Gastrocnemius medialis (tissue), 4 donors: ENCODE data around the gene VAV2. TPM values are rescaled to one million over a fixed set of nuclear protein-coding genes. Genes with fewer than 3 reads are reported as not detected.

ENCODE experiments used
- ATAC-seq, 2 donors: fragments of 150-250 bp; one replicate each; pipeline ENCODE4 v1.9.1; 2016
- DNase-seq, 2 donors: peaks; one replicate each; pipeline ENCODE4 v3.0.0-alpha.2; 2019
- H3K27ac ChIP-seq, 4 donors: fragments of 200-600 bp; sonication (generic); 1 replicate in 1 of 4; 2 replicates in 3 of 4; pipeline ENCODE4 v1.5.1; 2016 to 2018; ENCODE audit warnings: mild to moderate bottlenecking in 2 of 4, moderate library complexity in 1 of 4
- H3K27me3 ChIP-seq, 3 donors: fragments of 200-600 bp; sonication (generic) in 2 of 3; 1 replicate in 1 of 3; 2 replicates in 2 of 3; pipeline versions ENCODE4 v1.5.1 to v1.6.0; 2016 to 2019; ENCODE audit warnings: mild to moderate bottlenecking in 1 of 3, moderate library complexity in 1 of 3
- H3K36me3 ChIP-seq, 2 donors: fragments of 200-600 bp; sonication (generic) in 1 of 2; one replicate each; pipeline ENCODE4 v1.5.1; 2017 to 2018
- H3K4me1 ChIP-seq, 2 donors: fragments of 200-600 bp; sonication (generic) in 1 of 2; one replicate each; pipeline ENCODE4 v1.5.1; 2016 to 2017; ENCODE audit warnings: mild to moderate bottlenecking in 2 of 2
- H3K4me3 ChIP-seq, 4 donors: fragments of 200-600 bp; sonication (generic) in 3 of 4; 1 replicate in 1 of 4; 2 replicates in 3 of 4; pipeline ENCODE4 v1.5.1; 2016 to 2019; ENCODE audit warnings: mild to moderate bottlenecking in 2 of 4
- H3K9me3 ChIP-seq, 3 donors: fragments of 200-600 bp; sonication (generic) in 2 of 3; 1 replicate in 1 of 3; 2 replicates in 2 of 3; pipeline ENCODE4 v1.5.1; 2016 to 2019
- POLR2A ChIP-seq, 2 donors: fragments of 450-650 bp; IDR thresholded peaks; one replicate each; pipeline ENCODE4 v1.6.1; 2017; ENCODE audit warnings: antibody characterized with exemption in 2 of 2, mild to moderate bottlenecking in 2 of 2, moderate library complexity in 2 of 2
- in situ Hi-C, 4 donors: fragments of 200-750 bp; cut with MboI; loops; one replicate each; pipeline versions ENCODE4 v1.15.0 to v1.8.0; 2017; ENCODE audit warnings: low sequenced_read_pairs in 4 of 4
- intact Hi-C: fragments of 100-400 bp; cut with DNase I; formaldehyde crosslinking; loops from one replicate; pipeline ENCODE4 v1.15.1; 2023; ENCODE audit warnings: low total_unique reads
- total RNA-seq, 4 donors: library from RNA; depleted of rRNA; stranded (reverse); fragments of >200 nt; gene quantifications; one replicate each; pipeline versions ENCODE4 v1.1.0 to v1.2.3, GENCODE V29; 2016
- TF ChIP-seq, protein P1 (sequence below), 5 experiments: fragments of 450-650 bp in 3 of 5; fragments of 200-600 bp in 2 of 5; sonication (generic) in 2 of 5; IDR thresholded peaks in 4 of 5; conservative IDR thresholded peaks in 1 of 5; 1 replicate in 4 of 5; 2 replicates in 1 of 5; pipeline ENCODE4 v1.5.1; 2016 to 2019; ENCODE audit warnings: antibody characterized with exemption in 5 of 5, mild to moderate bottlenecking in 3 of 5, moderate library complexity in 3 of 5

The VAV2 gene
- total RNA-seq, 4 donors from 2014 or later = 0.51 to 1.2 (median 0.97) TPM

DNA sequence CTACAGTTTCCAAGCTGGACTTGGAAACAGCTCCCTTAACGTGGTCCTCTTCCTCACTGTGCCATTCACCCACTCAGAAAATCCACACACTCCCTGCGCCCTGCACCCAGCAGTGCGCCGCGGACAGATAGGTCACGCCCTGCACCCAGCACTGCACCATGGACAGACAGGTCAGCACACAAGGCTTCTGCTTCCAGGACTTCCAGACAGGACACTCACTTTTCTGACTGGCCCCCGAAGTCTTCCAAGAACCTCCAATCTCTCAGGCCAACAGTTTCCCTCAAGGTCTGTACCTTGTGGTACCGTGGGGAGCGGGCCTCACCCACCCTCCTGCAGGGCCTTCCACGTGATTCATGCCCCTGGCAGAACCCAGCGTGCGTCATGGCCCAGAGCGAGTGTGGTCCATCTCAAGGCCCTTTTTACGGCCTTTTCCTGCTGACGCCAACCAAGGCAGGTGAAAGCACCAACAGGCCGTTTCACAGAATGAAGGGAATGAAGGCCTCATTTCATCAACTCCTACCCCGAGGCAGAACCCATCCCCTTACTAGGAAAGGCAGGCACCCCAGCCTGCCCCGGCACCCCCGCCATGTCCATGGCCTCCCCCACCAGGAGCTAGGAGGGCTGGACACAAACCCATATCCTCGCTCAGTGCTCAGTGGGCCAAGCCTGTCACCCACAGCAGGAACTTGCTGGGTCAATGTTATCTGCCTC lies 17.3 kb downstream of the VAV2 start:
- ATAC-seq = no peak
- in situ Hi-C loops = no loop called here
- no peak for DNase-seq
- H3K36me3 ChIP-seq = no peaks in the 10 kb centered on the region
- H3K9me3 ChIP-seq = no peaks in the 10 kb centered on the region
- intact Hi-C loops = no loop called here
- peaks cover 0 to 10% (median 4%) of the 10 kb centered on the region in 3 donors for H3K27me3 ChIP-seq
- TF ChIP-seq, protein P1, sequence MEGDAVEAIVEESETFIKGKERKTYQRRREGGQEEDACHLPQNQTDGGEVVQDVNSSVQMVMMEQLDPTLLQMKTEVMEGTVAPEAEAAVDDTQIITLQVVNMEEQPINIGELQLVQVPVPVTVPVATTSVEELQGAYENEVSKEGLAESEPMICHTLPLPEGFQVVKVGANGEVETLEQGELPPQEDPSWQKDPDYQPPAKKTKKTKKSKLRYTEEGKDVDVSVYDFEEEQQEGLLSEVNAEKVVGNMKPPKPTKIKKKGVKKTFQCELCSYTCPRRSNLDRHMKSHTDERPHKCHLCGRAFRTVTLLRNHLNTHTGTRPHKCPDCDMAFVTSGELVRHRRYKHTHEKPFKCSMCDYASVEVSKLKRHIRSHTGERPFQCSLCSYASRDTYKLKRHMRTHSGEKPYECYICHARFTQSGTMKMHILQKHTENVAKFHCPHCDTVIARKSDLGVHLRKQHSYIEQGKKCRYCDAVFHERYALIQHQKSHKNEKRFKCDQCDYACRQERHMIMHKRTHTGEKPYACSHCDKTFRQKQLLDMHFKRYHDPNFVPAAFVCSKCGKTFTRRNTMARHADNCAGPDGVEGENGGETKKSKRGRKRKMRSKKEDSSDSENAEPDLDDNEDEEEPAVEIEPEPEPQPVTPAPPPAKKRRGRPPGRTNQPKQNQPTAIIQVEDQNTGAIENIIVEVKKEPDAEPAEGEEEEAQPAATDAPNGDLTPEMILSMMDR (IDR thresholded peaks at IDR 0.05 in 4 of 5, conservative IDR thresholded peaks at IDR 0.05 in 1 of 5) = no peak
- no peak for TF ChIP-seq POLR2A (IDR thresholded peaks at IDR 0.05)
- no peak overlapping the region for H3K4me3 ChIP-seq
- peaks cover 0 to 11% of the 10 kb centered on the region in 2 donors for H3K4me1 ChIP-seq
- H3K27ac ChIP-seq = no peak overlapping the region

DNA sequence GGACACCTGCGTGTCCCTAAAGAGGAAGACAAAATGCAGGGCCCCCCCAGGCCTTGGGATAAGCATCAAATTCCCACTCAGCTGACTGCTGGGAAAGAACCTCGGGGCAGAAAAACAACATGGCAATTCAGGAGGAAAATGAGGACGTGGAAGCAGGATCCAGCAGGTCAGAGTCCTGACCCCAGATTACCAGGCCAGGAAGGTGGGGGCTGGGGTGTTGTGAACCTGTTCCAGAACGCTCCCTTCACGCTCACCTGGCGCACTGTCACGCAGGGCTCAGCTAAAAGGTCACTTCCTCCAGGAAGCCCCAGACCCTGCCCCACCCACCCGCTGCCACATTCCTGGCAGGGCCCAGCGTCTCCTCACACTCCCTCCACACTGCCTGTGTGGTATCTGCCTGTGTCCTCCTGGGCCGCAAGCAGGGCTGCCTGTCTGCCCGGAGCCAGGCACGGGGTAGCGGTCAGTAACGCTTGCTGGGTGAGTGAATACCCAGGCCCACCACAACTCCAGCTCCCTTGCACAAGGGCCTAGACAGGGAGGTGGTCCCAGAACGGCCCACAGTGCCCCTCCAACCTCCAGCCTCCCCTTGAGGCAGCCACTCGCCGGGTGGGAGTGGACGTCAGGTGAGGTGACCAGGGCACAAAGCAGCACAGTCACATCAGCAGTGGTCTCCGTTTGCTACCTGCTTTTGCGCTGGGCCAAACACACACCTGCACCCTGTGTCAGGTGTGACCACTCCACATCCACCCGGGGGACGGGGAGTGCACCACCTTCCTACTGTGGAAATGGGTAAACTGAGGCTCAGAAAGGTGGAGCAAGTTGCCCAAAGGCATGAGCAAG lies 18.1 kb downstream of the VAV2 start:
- ATAC-seq = no peak
- no peak overlapping the region for H3K27ac ChIP-seq
- H3K4me3 ChIP-seq = no peak overlapping the region
- no peak for DNase-seq
- intact Hi-C loops = no loop called here
- peaks cover 0 to 4% (median 2%) of the 10 kb centered on the region in 3 donors for H3K27me3 ChIP-seq
- in situ Hi-C loops = no loop called here
- TF ChIP-seq, protein P1 (IDR thresholded peaks at IDR 0.05 in 4 of 5, conservative IDR thresholded peaks at IDR 0.05 in 1 of 5) = no peak
- TF ChIP-seq POLR2A (IDR thresholded peaks at IDR 0.05) = no peak
- H3K9me3 ChIP-seq = no peaks in the 10 kb centered on the region
- no peaks in the 10 kb centered on the region for H3K36me3 ChIP-seq
- H3K4me1 ChIP-seq = peaks cover 0 to 3% of the 10 kb centered on the region in 2 donors

DNA sequence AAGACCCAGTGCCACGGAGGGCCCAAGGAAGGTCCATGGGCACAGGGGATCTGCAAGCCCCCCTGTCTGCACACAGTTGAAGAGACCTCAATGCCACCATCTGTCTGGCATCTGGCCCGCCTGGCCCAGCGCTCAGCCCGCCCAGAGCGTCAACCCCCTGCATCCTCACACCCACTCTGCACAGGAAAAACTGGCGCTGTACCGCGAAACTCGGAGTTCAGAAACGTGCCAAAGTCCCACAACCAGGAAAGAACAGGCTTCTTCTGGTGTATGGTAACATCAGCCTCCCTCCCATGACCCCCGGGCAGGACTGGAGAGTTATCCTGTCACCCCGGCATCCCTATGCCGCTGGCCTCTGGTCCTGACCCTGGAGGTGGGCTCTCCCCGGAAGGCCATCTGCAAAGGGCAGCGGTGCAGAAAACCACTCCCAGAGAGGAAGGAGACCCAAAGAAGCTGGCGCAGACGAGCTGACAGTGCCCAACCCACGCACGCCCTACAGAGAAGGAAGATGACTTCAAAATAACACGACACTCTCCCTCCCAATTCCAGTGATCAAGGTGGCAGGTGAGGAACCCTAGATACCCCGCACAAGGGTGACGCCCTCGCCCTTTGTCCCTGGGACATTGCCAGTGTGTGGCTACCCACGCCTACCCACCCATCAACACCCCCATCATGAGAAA lies 18.9 kb downstream of the VAV2 start:
- no peak overlapping the region for H3K27ac ChIP-seq
- intact Hi-C loops = no loop called here
- no peaks in the 10 kb centered on the region for H3K27me3 ChIP-seq
- no peak for TF ChIP-seq POLR2A (IDR thresholded peaks at IDR 0.05)
- TF ChIP-seq, protein P1 (IDR thresholded peaks at IDR 0.05 in 4 of 5, conservative IDR thresholded peaks at IDR 0.05 in 1 of 5) = no peak
- no peaks in the 10 kb centered on the region for H3K36me3 ChIP-seq
- no peak for ATAC-seq
- H3K4me3 ChIP-seq = no peak overlapping the region
- in situ Hi-C loops = no loop called here
- no peak for DNase-seq
- no peaks in the 10 kb centered on the region for H3K4me1 ChIP-seq
- no peaks in the 10 kb centered on the region for H3K9me3 ChIP-seq

DNA sequence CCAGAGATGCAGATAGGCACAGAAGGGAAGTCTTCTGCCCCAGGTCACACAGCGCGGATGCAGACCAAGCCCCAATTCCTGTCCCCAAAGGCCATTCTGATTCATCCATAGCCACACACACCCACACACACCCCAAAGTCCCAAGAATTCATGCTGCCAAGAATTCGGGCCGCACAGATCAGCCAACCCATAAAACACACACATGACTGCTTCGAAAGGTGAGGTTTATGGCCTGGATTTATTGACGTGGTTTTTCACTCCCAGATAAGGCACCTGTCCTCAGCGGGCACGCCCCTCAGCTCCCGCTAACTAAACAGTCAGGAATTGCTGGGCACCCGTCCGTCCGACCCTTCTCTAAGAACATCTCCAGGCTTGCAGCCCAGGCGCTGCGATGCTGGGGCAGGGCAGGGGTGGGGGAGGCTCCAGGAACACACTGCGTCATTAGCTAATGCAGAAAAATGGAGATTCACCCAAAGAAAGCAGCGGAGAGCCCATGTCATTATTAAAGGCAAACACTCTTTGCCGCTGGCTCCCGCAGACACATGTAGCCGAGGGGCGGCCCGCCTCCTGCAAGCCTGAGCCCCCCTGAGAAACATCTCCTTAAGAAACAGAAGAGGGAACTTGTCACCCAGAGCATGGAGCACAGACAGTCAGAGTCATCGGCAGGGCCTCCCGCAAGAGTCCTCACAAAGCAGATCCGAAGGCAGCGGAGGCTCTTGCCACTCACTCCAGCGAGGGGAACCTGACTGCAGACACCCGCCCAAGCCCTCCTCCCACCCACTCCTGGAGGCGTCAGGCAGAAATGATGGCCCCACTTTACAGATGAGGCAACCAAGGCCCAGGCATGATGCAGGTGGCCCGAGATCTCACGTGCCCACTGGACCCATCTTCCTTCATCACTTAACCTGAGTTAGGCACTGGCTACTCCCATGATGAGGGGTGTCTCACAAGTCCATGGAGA lies 19.9 kb downstream of the VAV2 start:
- no peak for DNase-seq
- Histone ChIP-seq H3K4me3 (no peak overlapping the region), H3K36me3 (no peaks in the 10 kb centered on the region), H3K4me1 (no peaks in the 10 kb centered on the region), H3K9me3 (no peaks in the 10 kb centered on the region), H3K27me3 (no peaks in the 10 kb centered on the region), H3K27ac (no peak overlapping the region)
- in situ Hi-C loops = no loop called here
- TF ChIP-seq POLR2A (IDR thresholded peaks at IDR 0.05) = no peak
- TF ChIP-seq, protein P1 (IDR thresholded peaks at IDR 0.05 in 4 of 5, conservative IDR thresholded peaks at IDR 0.05 in 1 of 5) = no peak
- no peak for ATAC-seq
- intact Hi-C loops = no loop called here
